Esophagus muscularis mucosa (tissue), 4 donors: ENCODE data around the gene ERH. TPM values are rescaled to one million over a fixed set of nuclear protein-coding genes. Genes with fewer than 3 reads are reported as not detected.

Experiments used
- DNase-seq: peaks from one replicate; pipeline ENCODE4 v3.0.0-alpha.2; 2017; ENCODE audit errors: extremely low spot score
- H3K27ac ChIP-seq, 4 donors: fragments of 200-600 bp; sonication (generic); replicated peaks in 1 of 4; 1 replicate in 3 of 4; 2 replicates in 1 of 4; pipeline ENCODE4 v1.5.1; 2016 to 2019; ENCODE audit warnings: mild to moderate bottlenecking in 1 of 4
- H3K27me3 ChIP-seq, 4 donors: fragments of 200-600 bp; sonication (generic); one replicate each; pipeline versions ENCODE4 v1.5.1 to v1.6.0; 2016 to 2019
- H3K36me3 ChIP-seq, 4 donors: fragments of 200-600 bp; sonication (generic); one replicate each; pipeline ENCODE4 v1.5.1; 2016 to 2019
- H3K4me1 ChIP-seq, 4 donors: fragments of 200-600 bp; sonication (generic); one replicate each; pipeline ENCODE4 v1.5.1; 2016 to 2019
- H3K4me3 ChIP-seq, 4 donors: fragments of 200-600 bp; sonication (generic); 1 replicate in 2 of 4; 2 replicates in 2 of 4; pipeline ENCODE4 v1.5.1; 2016 to 2019; ENCODE audit warnings: mild to moderate bottlenecking in 4 of 4, moderate library complexity in 1 of 4
- H3K9me3 ChIP-seq, 4 donors: fragments of 200-600 bp; sonication (generic); 1 replicate in 3 of 4; 2 replicates in 1 of 4; pipeline ENCODE4 v1.5.1; 2016 to 2019
- CTCF ChIP-seq, 3 experiments: fragments of 200-600 bp in 2 of 3; fragments of 450-650 bp in 1 of 3; sonication (generic) in 2 of 3; IDR thresholded peaks; one replicate each; pipeline ENCODE4 v1.5.1; 2017 to 2019; ENCODE audit warnings: antibody characterized with exemption in 3 of 3, mild to moderate bottlenecking in 2 of 3, moderate library complexity in 1 of 3
- EP300 ChIP-seq: sonication (generic); formaldehyde crosslinking; IDR thresholded peaks from one replicate; pipeline ENCODE4 v1.6.1; 2017; ENCODE audit warnings: antibody characterized with exemption
- POLR2A ChIP-seq: fragments of 450-650 bp; IDR thresholded peaks from one replicate; pipeline ENCODE4 v1.6.1; 2017; ENCODE audit warnings: antibody characterized with exemption, moderate library complexity, mild to moderate bottlenecking, low read depth
- POLR2AphosphoS5 ChIP-seq, 2 donors: sonication (generic); formaldehyde crosslinking; IDR thresholded peaks; one replicate each; pipeline ENCODE4 v1.6.1; 2017; ENCODE audit warnings: antibody characterized with exemption in 2 of 2
- WGBS: methylation state at CpG from one replicate; pipeline ENCODE4 v1.1.5; 2018; 5-methylcytosine and 5-hydroxymethylcytosine counted together
- intact Hi-C: fragments of 100-400 bp; cut with DNase I; formaldehyde crosslinking; loops from one replicate; pipeline ENCODE4 v1.15.1; 2023
- total RNA-seq, 4 donors: library from RNA; depleted of rRNA; stranded (reverse); fragments of >200 nt; gene quantifications; one replicate each; pipeline versions ENCODE4 v1.1.0 to v1.2.1, GENCODE V29; 2016

ERH gene
- total RNA-seq, 4 donors from 2014 or later: 43.1 to 92.6 (median 64.2) TPM

GRCh38 chr14:69378274-69378673 is 19.8 kb downstream of the ERH start:
- no peaks in the 10 kb centered on the region for H3K27me3 ChIP-seq
- H3K9me3 ChIP-seq: no peaks in the 10 kb centered on the region
- no peak overlapping the region for H3K27ac ChIP-seq
- no peak overlapping the region for H3K4me3 ChIP-seq
- peaks cover 12 to 59% (median 43%) of the 10 kb centered on the region in 4 donors for H3K36me3 ChIP-seq
- DNase-seq: no peak
- 94% methylated on average over 2 of the region's 2 CpGs for WGBS
- H3K4me1 ChIP-seq: peaks cover 3 to 15% (median 10%) of the 10 kb centered on the region in 4 donors
- intact Hi-C loops: no loop called here
- no peak for TF ChIP-seq EP300
- TF ChIP-seq CTCF (IDR thresholded peaks at IDR 0.05): no peak
- no peak for TF ChIP-seq POLR2AphosphoS5 (IDR thresholded peaks at IDR 0.05)
- no peak for TF ChIP-seq POLR2A

DNA sequence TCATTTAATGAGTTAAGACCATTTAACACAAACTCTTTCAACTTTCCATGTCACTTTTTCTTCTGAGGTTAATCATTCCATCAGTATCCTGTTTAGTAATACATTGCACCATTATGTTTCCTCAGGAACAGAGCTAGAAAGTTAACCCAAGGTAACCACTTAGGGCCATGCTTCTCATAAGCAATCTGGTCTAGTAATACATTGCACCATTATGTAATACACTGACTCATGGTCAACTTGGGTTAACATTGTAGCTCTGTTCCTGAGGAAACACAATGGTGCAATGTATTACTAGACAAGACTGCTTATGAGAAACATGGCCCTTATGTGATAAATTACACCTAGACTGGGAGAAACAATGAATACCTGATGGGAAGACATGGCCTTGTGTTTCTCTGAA is 21.7 kb downstream of the ERH start:
- DNase-seq: no peak
- no peak overlapping the region for H3K27ac ChIP-seq
- no peaks in the 10 kb centered on the region for H3K9me3 ChIP-seq
- intact Hi-C loops: no loop called here
- no peak overlapping the region for H3K4me3 ChIP-seq
- peaks cover 12 to 59% (median 43%) of the 10 kb centered on the region in 4 donors for H3K36me3 ChIP-seq
- peaks cover 0 to 6% (median 3%) of the 10 kb centered on the region in 4 donors for H3K4me1 ChIP-seq
- TF ChIP-seq CTCF (IDR thresholded peaks at IDR 0.05): no peak
- TF ChIP-seq POLR2A: no peak
- TF ChIP-seq EP300: no peak
- no peak for TF ChIP-seq POLR2AphosphoS5 (IDR thresholded peaks at IDR 0.05)
- no peaks in the 10 kb centered on the region for H3K27me3 ChIP-seq

GRCh38 chr14:69375722-69376121 is 22.4 kb downstream of the ERH start:
- Histone ChIP-seq H3K4me1 (peaks cover 0 to 1% (median 0%) of the 10 kb centered on the region in 4 donors), H3K27me3 (no peaks in the 10 kb centered on the region), H3K4me3 (no peak overlapping the region), H3K9me3 (no peaks in the 10 kb centered on the region), H3K36me3 (peaks cover 12 to 60% (median 39%) of the 10 kb centered on the region in 4 donors), H3K27ac (no peak overlapping the region)
- TF ChIP-seq CTCF (IDR thresholded peaks at IDR 0.05): no peak
- TF ChIP-seq POLR2A: no peak
- no peak for TF ChIP-seq POLR2AphosphoS5 (IDR thresholded peaks at IDR 0.05)
- TF ChIP-seq EP300: no peak
- 96% methylated on average over 5 of the region's 5 CpGs for WGBS
- DNase-seq: no peak
- intact Hi-C loops: no loop called here

DNA sequence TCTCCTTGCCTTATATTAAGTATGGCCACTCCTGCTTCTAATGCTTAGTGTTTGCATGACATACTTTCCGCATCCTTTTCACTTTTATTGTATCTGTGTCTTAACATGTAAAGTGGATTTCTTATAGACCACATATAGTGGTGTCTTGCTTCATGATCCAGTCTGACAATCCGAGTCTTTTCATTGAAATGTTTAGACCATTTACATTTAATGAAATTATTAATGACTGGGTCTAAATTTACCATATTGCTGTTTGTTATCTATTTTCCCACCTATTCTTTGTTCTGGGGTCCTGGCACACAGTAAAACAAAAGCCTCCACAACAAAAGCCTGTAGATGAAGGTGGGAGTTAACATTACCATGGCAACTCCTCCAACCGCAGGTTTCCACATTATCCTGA is 22.9 kb downstream of the ERH start:
- WGBS: 98% methylated on average over 3 of the region's 3 CpGs

DNA sequence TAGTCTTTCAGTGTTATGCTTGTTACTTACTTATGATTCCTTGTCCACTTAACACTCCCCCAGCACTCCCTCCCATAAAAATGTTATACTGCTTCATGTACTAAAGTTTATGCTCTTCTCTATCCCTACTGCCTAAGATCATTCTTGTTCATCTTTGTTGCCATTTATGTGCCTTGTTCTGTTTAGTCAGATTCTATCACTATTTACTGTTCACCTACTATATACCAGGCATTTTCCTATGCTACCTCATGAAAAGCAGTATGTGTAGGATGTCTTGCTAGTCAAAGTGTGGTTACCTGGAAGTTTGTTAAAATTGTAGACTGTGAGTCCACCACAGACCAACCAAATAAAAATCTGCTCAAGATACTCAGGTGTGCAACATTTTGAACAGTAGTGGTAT is 23.9 kb downstream of the ERH start:
- TF ChIP-seq POLR2AphosphoS5 (IDR thresholded peaks at IDR 0.05) (no peak), POLR2A (no peak), CTCF (IDR thresholded peaks at IDR 0.05) (no peak), EP300 (no peak)
- intact Hi-C loops: no loop called here
- H3K4me1 ChIP-seq: no peaks in the 10 kb centered on the region
- H3K27me3 ChIP-seq: no peaks in the 10 kb centered on the region
- H3K4me3 ChIP-seq: no peak overlapping the region
- no peaks in the 10 kb centered on the region for H3K9me3 ChIP-seq
- no peak for DNase-seq
- no peak overlapping the region for H3K27ac ChIP-seq
- peaks cover 12 to 45% (median 26%) of the 10 kb centered on the region in 4 donors for H3K36me3 ChIP-seq

More for the DNA sequence above, 22.9 kb downstream of the ERH start:
- Histone ChIP-seq H3K36me3 (peaks cover 12 to 54% (median 35%) of the 10 kb centered on the region in 4 donors), H3K4me3 (no peak overlapping the region), H3K27me3 (no peaks in the 10 kb centered on the region), H3K4me1 (no peaks in the 10 kb centered on the region), H3K27ac (no peak overlapping the region), H3K9me3 (no peaks in the 10 kb centered on the region)
- intact Hi-C loops: no loop called here
- no peak for TF ChIP-seq POLR2AphosphoS5 (IDR thresholded peaks at IDR 0.05)
- no peak for DNase-seq
